ENCODE results near the gene BFSP2.

The BFSP2 gene

DNA sequence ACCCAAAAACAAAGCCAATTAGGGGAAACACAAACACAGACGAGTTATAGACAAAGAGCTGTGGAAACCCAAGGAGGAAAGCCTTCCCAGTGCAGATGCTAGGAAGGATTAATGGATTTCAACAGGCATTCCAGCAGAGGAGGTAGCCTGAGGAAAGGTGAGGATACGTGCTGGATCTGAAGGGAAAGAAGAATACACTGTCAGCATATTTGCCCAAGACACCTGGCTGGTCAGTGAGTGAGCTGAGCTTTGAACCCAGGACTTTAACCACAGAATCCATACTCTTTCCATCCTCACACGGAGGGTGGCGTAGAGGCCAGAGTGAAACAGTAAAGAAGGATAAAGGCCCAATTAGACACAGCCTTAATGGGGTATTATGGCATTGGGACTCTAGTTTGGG, 9.1 kb upstream of the BFSP2 start:
- Histone ChIP-seq H3F3A (ENCODE audit: insufficient read depth, low read length) (no peaks in the 10 kb centered on the region), H3K4me2 (ENCODE audit: low read length) (no peak overlapping the region), H3K4me3 (ENCODE audit: low read depth, low read length, poor library complexity, severe bottlenecking) (no peak overlapping the region), H4K20me1 (ENCODE audit: insufficient read depth, low read length) (no peaks in the 10 kb centered on the region), H3K27me3 (ENCODE audit: insufficient read depth, low read length) (no peaks in the 10 kb centered on the region), H3K27ac (ENCODE audit: low read depth, low read length, poor library complexity, severe bottlenecking) (no peak overlapping the region), H3K36me3 (ENCODE audit: insufficient read depth, low read length) (peaks cover 4% of the 10 kb centered on the region; the same call in 1 of the 2 replicates), H2AFZ (ENCODE audit: low read length) (no peak overlapping the region), H3K9ac (ENCODE audit: low read length) (no peak overlapping the region), H3K79me2 (ENCODE audit: insufficient read depth, low read length) (no peaks in the 10 kb centered on the region), H3K9me2 (ENCODE audit: low read depth, low read length) (no peaks in the 10 kb centered on the region), H3K4me1 (ENCODE audit: insufficient read depth, low read length, severe bottlenecking) (no peaks in the 10 kb centered on the region), H3K9me3 (ENCODE audit: low read length) (no peaks in the 10 kb centered on the region)
- TF ChIP-seq, protein P1, sequence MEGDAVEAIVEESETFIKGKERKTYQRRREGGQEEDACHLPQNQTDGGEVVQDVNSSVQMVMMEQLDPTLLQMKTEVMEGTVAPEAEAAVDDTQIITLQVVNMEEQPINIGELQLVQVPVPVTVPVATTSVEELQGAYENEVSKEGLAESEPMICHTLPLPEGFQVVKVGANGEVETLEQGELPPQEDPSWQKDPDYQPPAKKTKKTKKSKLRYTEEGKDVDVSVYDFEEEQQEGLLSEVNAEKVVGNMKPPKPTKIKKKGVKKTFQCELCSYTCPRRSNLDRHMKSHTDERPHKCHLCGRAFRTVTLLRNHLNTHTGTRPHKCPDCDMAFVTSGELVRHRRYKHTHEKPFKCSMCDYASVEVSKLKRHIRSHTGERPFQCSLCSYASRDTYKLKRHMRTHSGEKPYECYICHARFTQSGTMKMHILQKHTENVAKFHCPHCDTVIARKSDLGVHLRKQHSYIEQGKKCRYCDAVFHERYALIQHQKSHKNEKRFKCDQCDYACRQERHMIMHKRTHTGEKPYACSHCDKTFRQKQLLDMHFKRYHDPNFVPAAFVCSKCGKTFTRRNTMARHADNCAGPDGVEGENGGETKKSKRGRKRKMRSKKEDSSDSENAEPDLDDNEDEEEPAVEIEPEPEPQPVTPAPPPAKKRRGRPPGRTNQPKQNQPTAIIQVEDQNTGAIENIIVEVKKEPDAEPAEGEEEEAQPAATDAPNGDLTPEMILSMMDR (IDR thresholded peaks at IDR 0.05; ENCODE audit: low read length): no peak
- no peak for TF ChIP-seq EZH2 (IDR thresholded peaks at IDR 0.05; ENCODE audit: borderline replicate concordance, low read length)

DNA sequence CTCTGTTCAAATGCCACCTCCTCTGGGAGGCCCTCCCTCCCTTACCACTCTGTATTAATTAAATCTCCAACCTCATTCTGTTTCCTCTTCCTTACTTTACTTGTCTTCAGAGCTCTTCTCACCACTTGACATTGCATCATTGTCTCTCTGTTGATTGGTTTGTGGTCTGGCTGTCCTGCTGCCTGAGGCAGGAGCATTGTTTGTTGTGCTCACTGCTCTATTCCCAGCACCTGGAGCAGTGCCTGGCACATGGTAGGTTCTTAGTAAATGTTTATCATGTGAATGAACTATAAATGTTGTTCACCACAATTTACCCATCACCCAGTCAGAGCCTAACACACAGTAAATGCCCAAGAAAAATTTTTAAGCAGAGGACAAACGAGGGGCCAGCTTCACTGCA, 6.7 kb upstream of the BFSP2 start:
- no peak overlapping the region for H2AFZ ChIP-seq (ENCODE audit: low read length)
- H3K9me2 ChIP-seq (ENCODE audit: low read depth, low read length): no peaks in the 10 kb centered on the region
- no peaks in the 10 kb centered on the region for H4K20me1 ChIP-seq (ENCODE audit: insufficient read depth, low read length)
- no peaks in the 10 kb centered on the region for H3K9me3 ChIP-seq (ENCODE audit: low read length)
- H3K79me2 ChIP-seq (ENCODE audit: insufficient read depth, low read length): no peaks in the 10 kb centered on the region
- H3K4me3 ChIP-seq (ENCODE audit: low read depth, low read length, poor library complexity, severe bottlenecking): no peak overlapping the region
- no peaks in the 10 kb centered on the region for H3F3A ChIP-seq (ENCODE audit: insufficient read depth, low read length)
- H3K4me1 ChIP-seq (ENCODE audit: insufficient read depth, low read length, severe bottlenecking): no peaks in the 10 kb centered on the region
- no peak overlapping the region for H3K27ac ChIP-seq (ENCODE audit: low read depth, low read length, poor library complexity, severe bottlenecking)
- no peak for TF ChIP-seq EZH2 (IDR thresholded peaks at IDR 0.05; ENCODE audit: borderline replicate concordance, low read length)
- TF ChIP-seq, protein P1 (IDR thresholded peaks at IDR 0.05; ENCODE audit: low read length): no peak
- no peak overlapping the region for H3K9ac ChIP-seq (ENCODE audit: low read length)
- no peaks in the 10 kb centered on the region for H3K27me3 ChIP-seq (ENCODE audit: insufficient read depth, low read length)
- H3K4me2 ChIP-seq (ENCODE audit: low read length): no peak overlapping the region
- peaks cover 4% of the 10 kb centered on the region; the same call in 1 of the 2 replicates for H3K36me3 ChIP-seq (ENCODE audit: insufficient read depth, low read length)

DNA sequence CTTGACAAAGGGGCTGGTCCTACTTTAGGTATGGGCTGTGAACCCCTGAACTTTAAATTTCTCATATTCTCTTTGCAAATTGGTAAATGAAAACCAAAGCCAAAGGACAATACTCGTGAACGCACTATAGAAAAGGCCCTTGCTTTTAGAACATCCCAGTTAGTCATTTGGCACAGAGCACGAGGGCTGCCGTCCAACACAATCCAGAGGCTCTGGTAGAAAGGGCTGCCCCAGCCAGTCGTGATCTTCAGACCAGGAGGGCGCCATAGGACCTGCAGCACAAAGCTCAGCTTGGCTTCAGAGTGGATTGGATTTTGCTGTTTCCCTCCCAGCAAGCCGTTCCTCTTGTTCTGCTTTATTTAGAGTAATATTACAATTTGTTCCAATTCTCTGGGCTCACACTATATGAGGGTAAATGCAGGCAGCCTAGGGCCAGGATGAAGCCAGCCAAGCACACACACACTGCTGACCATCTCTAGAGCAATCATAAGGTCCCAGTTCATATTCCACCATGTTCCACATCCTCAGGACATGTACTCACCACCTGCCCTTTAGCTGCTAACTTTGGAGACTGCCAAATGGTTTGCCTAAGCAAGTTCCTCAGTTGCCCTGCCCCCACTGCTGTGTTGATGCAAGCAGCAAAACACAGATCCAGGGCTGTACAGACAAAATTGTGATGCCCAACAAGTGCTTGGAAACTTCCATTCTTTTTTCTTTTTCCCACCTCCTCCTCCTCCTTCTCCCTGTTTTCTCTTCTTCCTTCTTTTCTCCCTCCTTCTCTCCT, 6.0 kb upstream of the BFSP2 start:
- no peaks in the 10 kb centered on the region for H3K79me2 ChIP-seq (ENCODE audit: insufficient read depth, low read length)
- no peaks in the 10 kb centered on the region for H3F3A ChIP-seq (ENCODE audit: insufficient read depth, low read length)
- no peak overlapping the region for H3K9ac ChIP-seq (ENCODE audit: low read length)
- H3K36me3 ChIP-seq (ENCODE audit: insufficient read depth, low read length): peaks cover 4% of the 10 kb centered on the region; the same call in 1 of the 2 replicates
- no peak overlapping the region for H3K4me2 ChIP-seq (ENCODE audit: low read length)
- H3K4me1 ChIP-seq (ENCODE audit: insufficient read depth, low read length, severe bottlenecking): no peaks in the 10 kb centered on the region
- no peaks in the 10 kb centered on the region for H3K9me2 ChIP-seq (ENCODE audit: low read depth, low read length)
- H3K27ac ChIP-seq (ENCODE audit: low read depth, low read length, poor library complexity, severe bottlenecking): no peak overlapping the region
- H2AFZ ChIP-seq (ENCODE audit: low read length): no peak overlapping the region
- H3K9me3 ChIP-seq (ENCODE audit: low read length): no peaks in the 10 kb centered on the region
- H3K4me3 ChIP-seq (ENCODE audit: low read depth, low read length, poor library complexity, severe bottlenecking): no peak overlapping the region
- H3K27me3 ChIP-seq (ENCODE audit: insufficient read depth, low read length): no peaks in the 10 kb centered on the region
- TF ChIP-seq, protein P1 (IDR thresholded peaks at IDR 0.05; ENCODE audit: low read length): no peak
- TF ChIP-seq EZH2 (IDR thresholded peaks at IDR 0.05; ENCODE audit: borderline replicate concordance, low read length): no peak
- no peaks in the 10 kb centered on the region for H4K20me1 ChIP-seq (ENCODE audit: insufficient read depth, low read length)
